Stimulated activated CD8-positive, alpha-beta memory T cell treated with anti-CD3 and anti-CD28 coated beads, Interleukin-7, amount 100 ng/mL, for 4 hours (primary cell): Measurements from ENCODE around the gene FAM135A.
"Not testable (repeated sequence)": the region's sequence is repeated elsewhere in the genome, so short reads cannot be mapped to it uniquely, and the experiment has no call there.

Source experiments
- DNase-seq, 2 donors: peaks; one replicate each; pipeline ENCODE4 v3.0.0-alpha.2; 2020; ENCODE audit warnings: low read depth in 2 of 2

Gene FAM135A

GRCh38 chr6:70459699-70460098, 46.4 kb downstream of the FAM135A start:
- DNase-seq, result not testable (repeated sequence)

- no peak for DNase-seq
Measured at GRCh38 chr6:70470016-70470415, 56.7 kb downstream of the FAM135A start.

GRCh38 chr6:70470510-70470909, 57.2 kb downstream of the FAM135A start:
- DNase-seq, result not testable (repeated sequence)

GRCh38 chr6:70474751-70475150, 61.4 kb downstream of the FAM135A start:
- DNase-seq, result no peak

DNA sequence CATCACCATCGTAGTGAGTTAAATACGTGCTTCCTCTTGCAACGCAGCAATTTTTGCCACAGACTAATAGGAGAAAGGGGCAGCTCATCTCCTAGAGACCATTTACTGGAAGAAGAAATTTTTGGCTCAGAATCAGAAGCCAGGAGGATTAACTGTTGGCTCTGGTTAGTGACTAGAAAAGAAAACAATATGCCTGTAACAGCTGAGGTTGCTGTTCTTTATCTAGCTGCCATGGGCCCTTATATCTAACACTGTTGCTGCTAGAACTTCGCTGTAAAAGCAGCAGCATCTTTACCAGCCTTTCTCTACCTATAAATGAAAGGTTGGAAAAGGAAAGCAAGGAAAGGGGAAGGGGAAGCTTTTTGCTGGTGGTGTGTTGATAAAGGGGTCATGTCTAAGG, 65.9 kb downstream of the FAM135A start:
- no peak for DNase-seq

GRCh38 chr6:70486638-70487037, 73.3 kb downstream of the FAM135A start:
- not testable (repeated sequence) for DNase-seq

- no peak for DNase-seq
Measured at GRCh38 chr6:70489364-70489763, 76.1 kb downstream of the FAM135A start.

DNA sequence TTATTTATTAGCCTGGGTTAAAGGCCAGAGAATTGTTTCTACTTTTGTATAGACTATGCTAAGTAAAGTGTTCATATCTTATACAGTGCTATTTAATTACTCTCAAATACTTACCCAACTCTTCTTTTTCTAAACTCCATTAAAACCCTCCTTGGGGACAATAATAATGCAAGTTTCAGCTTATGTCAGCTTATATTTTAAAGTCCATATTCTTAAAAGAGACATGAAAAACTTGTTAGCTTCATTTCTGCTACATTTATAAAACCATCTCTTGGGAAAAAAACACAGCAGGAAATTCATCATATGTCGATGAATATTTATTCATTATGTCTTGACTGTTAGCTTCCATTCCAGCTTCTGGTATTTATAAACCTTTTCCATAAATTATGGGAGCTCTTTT, 81.5 kb downstream of the FAM135A start:
- no peak for DNase-seq

- DNase-seq, result not testable (repeated sequence)
Measured at GRCh38 chr6:70495790-70496189, 82.5 kb downstream of the FAM135A start.

DNA sequence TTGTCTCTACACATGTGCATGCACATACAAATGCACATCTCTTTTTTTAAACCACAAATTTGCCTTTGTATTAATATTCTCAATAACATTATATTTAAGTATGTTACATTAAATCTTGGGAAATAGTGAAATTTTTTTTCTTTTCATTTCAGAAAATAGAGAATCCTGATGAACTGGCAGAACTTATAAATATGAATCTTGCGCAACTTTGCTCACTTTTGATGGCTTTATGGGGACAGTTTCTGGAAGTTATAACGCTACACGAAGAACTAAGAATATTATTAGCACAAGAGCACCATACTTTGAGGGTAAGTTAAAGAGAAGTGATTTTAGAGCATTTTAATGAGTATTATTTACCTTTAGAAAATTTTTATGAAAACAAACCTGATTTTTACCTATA, 89.2 kb downstream of the FAM135A start:
- no peak for DNase-seq

- DNase-seq, result no peak
Measured at GRCh38 chr6:70503813-70504465, 90.6 kb downstream of the FAM135A start.

DNA sequence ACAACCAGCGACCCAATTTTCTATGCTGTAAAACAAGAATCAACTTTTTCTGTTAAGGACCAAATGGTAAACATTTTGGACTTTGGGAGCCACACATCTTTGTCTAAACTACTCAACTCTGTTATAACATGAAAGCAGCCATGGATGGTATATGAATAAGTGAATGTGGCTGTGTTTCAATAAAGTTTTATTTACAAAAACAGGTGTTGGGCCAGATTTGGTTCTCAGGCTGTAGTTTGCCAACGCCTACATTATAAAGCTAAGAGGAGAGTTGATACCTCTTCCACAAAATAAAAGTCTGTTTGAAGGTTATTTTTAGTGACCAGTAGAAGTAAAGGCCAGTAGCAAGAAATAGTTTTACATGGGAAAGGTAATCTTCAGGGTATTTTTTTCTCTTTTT, 93.0 kb downstream of the FAM135A start:
- DNase-seq, result no peak

- DNase-seq, result no peak
Measured at GRCh38 chr6:70507161-70507560, 93.9 kb downstream of the FAM135A start.

GRCh38 chr6:70508953-70509352, 95.6 kb downstream of the FAM135A start:
- no peak for DNase-seq

- no peak for DNase-seq
Measured at GRCh38 chr6:70510600-70510999, 97.3 kb downstream of the FAM135A start.

- DNase-seq, result no peak
Measured at GRCh38 chr6:70518723-70519122, 105.4 kb downstream of the FAM135A start.

GRCh38 chr6:70520575-70520974, 107.3 kb downstream of the FAM135A start:
- DNase-seq, result no peak

GRCh38 chr6:70524721-70525286, 111.5 kb downstream of the FAM135A start:
- no peak for DNase-seq

DNA sequence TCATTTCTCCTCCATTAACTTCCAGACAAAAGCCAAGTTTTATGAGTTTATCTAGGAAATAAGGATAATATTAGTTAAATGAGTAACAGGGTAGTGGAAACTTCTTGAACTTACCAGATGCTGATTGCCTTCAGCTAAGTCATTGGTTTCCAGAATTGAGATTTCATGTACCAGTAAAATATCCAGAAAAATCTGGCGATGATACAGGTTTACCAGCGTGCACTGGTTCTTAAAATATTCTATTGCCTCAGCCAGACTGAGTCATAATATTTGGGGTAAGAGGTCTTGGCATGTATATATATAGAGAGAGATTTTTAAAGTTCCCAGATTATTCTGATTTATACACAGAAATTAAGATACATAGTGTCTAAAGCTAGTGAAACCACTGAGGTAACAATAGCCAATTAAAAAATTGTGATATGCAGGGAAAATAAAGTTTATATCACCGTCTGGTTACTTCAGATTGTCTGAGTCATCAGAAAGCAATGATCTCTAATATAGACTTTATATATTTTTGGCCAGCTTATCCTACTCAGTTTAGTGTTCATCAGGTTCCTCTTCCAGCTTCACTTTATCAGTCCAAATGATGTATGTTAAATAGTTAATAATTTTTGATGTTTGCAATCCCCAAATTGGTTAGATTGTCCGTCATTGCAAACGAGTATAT, 113.9 kb downstream of the FAM135A start:
- no peak for DNase-seq

GRCh38 chr6:70530023-70530422, 116.7 kb downstream of the FAM135A start:
- DNase-seq, result no peak

GRCh38 chr6:70531133-70531532, 117.8 kb downstream of the FAM135A start:
- DNase-seq, result no peak

DNA sequence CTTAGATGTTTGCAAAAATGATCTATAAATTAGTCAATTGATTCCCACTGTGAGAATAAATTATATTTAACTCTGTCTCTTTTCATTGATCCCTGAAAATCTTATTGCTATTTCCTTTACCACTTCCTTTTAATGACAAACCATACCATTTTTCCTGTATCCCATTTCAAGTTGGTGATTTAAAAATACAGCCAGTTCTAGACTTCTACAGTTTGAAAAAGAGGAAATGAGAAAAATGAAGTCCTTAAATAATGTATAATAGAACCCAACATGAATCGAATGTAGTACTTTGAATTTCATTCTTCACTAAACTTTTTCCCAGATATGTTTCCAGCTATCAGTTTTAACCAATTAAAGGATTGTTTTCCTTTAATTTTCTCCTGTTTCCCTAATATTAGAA, 124.0 kb downstream of the FAM135A start:
- no peak for DNase-seq

DNA sequence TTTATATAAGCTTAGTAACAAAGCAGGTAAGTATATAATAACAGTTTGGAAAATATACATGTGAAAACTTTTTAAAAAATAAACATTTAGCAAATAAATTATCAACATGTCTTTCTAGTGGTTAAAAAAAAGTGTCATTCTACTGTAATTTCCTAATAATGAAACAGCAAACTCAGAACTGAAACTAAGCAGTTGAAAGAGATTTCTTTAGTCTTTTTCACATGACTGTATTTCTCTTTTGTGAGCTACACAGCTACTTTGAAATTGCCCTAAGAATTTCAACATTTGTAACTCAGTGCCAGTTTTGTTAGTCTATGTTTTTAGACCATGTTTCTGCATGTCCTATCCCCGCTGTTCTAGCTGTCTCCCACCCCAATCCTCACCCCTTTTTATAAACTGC, 125.1 kb downstream of the FAM135A start:
- DNase-seq, result no peak
